SU-DHL-6 (cell line): ENCODE data around the gene CEACAM1.

Experiments used
- H2AFZ ChIP-seq: fragments of 200-600 bp; sonication (generic); 2 replicates; pipeline ENCODE4 v1.6.1; 2014; ENCODE audit warnings: low read depth, mild to moderate bottlenecking, moderate library complexity, mixed read lengths, antibody characterized with exemption, low read length; ENCODE audit not compliant: severe bottlenecking
- H3F3A ChIP-seq: fragments of 200-600 bp; shearing (Covaris generic); 2 replicates; pipeline ENCODE4 v1.6.0; 2016; ENCODE audit warnings: antibody characterized with exemption, mild to moderate bottlenecking; ENCODE audit not compliant: insufficient read depth
- H3K27ac ChIP-seq: fragments of 200-600 bp; sonication (generic); 2 replicates; pipeline ENCODE4 v1.5.1; 2016; ENCODE audit warnings: low read depth, mild to moderate bottlenecking, low read length, moderate library complexity, mixed read lengths
- H3K27me3 ChIP-seq: fragments of 200-600 bp; sonication (generic), shearing (Covaris generic); 2 replicates; pipeline ENCODE4 v1.6.0; 2014; ENCODE audit warnings: mild to moderate bottlenecking, low read length
- H3K36me3 ChIP-seq: fragments of 200-600 bp; sonication (generic); 2 replicates; pipeline ENCODE4 v1.6.1; 2014; ENCODE audit warnings: mild to moderate bottlenecking, low read length, mixed read lengths
- H3K4me2 ChIP-seq: fragments of 300-600, 200-600 bp; shearing (Covaris generic), sonication (generic); 2 replicates; pipeline ENCODE4 v1.6.0; 2014; ENCODE audit warnings: low read length, low read depth, mild to moderate bottlenecking; ENCODE audit not compliant: poor library complexity, severe bottlenecking
- H3K4me3 ChIP-seq: fragments of 200-600 bp; sonication (generic); 2 replicates; pipeline ENCODE4 v1.5.1; 2014; ENCODE audit warnings: antibody characterized with exemption, low read length, mild to moderate bottlenecking, mixed read lengths; ENCODE audit not compliant: insufficient read depth, poor library complexity, severe bottlenecking
- H3K79me2 ChIP-seq: fragments of 200-600 bp; sonication (generic); 2 replicates; pipeline ENCODE4 v1.6.1; 2014; ENCODE audit warnings: mild to moderate bottlenecking, low read length, moderate library complexity; ENCODE audit not compliant: insufficient read depth
- H3K9ac ChIP-seq: fragments of 200-600 bp; sonication (generic); 2 replicates; pipeline ENCODE4 v1.7.0; 2014; ENCODE audit warnings: mild to moderate bottlenecking, low read length
- H3K9me2 ChIP-seq: fragments of 200-600 bp; sonication (generic); replicated peaks from 2 replicates; pipeline ENCODE4 v1.6.1; 2014; ENCODE audit warnings: low read length; ENCODE audit not compliant: insufficient read depth
- H3K9me3 ChIP-seq: fragments of 200-600 bp; sonication (generic); 2 replicates; pipeline ENCODE4 v1.6.1; 2014; ENCODE audit warnings: low read length, mixed read lengths; ENCODE audit not compliant: insufficient read depth
- H4K20me1 ChIP-seq: fragments of 200-600 bp; sonication (generic); 2 replicates; pipeline ENCODE4 v1.6.1; 2014; ENCODE audit warnings: low read depth, mild to moderate bottlenecking, antibody characterized with exemption, low read length, moderate library complexity, mixed read lengths
- EZH2phosphoT487 ChIP-seq: fragments of 200-600 bp; sonication (generic), shearing (Covaris generic); conservative IDR thresholded peaks from 2 replicates; pipeline ENCODE4 v1.6.1; 2018; ENCODE audit warnings: mild to moderate bottlenecking, antibody characterized with exemption, low read length, moderate library complexity, mixed read lengths
- TF ChIP-seq, protein P1 (sequence below): fragments of 200-600 bp; sonication (generic); IDR thresholded peaks from one replicate; pipeline ENCODE4 v1.5.1; 2017; ENCODE audit warnings: antibody characterized with exemption, mild to moderate bottlenecking, low read length, moderate library complexity; ENCODE audit not compliant: insufficient read depth, poor library complexity, severe bottlenecking

Gene CEACAM1

DNA sequence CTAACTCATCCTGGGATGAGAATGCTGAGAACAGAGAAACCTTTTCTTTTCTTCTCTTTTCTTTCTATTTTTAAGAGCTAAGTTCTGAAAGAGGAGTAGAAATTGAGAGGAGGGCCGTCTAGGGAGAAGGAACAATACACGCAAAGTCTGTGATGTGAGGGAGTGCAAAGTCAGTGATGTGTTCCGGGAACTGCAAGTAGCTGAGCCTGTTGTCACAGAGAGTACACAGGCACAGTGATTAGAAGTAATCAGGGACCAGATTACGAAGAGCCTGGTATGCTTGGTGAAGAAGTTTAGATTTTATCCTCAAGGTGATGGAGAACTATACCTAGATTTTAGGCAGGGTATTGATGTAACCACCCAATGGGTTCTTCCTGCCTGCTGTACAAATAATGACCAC lies 53.5 kb downstream of the CEACAM1 start:
- H3K27ac ChIP-seq, result no peak overlapping the region

DNA sequence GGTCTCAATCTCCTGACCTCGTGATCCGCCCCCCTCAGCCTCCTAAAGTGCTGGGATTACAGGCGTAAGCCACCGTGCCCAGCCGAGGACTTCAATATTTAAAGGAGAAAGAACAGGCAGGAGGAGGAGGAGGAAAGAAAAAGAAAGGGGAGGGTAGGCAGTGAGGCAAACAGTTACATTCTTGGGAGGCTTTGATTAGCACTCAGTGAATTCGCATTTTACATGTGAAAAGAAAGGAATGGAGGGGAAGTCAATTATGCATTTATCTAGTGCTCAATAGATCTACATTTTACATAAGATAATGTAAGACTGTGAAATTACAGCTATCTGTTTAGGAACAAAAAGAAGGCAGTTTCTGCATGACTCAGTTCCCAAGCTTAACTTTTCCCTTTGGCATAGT lies 54.6 kb downstream of the CEACAM1 start:
- no peaks in the 10 kb centered on the region for H3K79me2 ChIP-seq
- no peaks in the 10 kb centered on the region for H3K9me3 ChIP-seq
- H3K4me3 ChIP-seq, result no peak overlapping the region
- H3K36me3 ChIP-seq, result no peaks in the 10 kb centered on the region
- no peaks in the 10 kb centered on the region for H3K27me3 ChIP-seq
- no peak overlapping the region for H3K27ac ChIP-seq
- no peak overlapping the region for H2AFZ ChIP-seq
- H4K20me1 ChIP-seq, result no peaks in the 10 kb centered on the region
- H3K9me2 ChIP-seq, result no peaks in the 10 kb centered on the region
- no peak overlapping the region for H3K4me2 ChIP-seq
- TF ChIP-seq, protein P1, sequence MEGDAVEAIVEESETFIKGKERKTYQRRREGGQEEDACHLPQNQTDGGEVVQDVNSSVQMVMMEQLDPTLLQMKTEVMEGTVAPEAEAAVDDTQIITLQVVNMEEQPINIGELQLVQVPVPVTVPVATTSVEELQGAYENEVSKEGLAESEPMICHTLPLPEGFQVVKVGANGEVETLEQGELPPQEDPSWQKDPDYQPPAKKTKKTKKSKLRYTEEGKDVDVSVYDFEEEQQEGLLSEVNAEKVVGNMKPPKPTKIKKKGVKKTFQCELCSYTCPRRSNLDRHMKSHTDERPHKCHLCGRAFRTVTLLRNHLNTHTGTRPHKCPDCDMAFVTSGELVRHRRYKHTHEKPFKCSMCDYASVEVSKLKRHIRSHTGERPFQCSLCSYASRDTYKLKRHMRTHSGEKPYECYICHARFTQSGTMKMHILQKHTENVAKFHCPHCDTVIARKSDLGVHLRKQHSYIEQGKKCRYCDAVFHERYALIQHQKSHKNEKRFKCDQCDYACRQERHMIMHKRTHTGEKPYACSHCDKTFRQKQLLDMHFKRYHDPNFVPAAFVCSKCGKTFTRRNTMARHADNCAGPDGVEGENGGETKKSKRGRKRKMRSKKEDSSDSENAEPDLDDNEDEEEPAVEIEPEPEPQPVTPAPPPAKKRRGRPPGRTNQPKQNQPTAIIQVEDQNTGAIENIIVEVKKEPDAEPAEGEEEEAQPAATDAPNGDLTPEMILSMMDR, result no peak
- no peak for TF ChIP-seq EZH2phosphoT487
- H3F3A ChIP-seq, result 0 out of 2 replicates have a peak, but pooled peaks cover 14% of the 10 kb centered on the region
- H3K9ac ChIP-seq, result no peak overlapping the region

More for the DNA sequence above, 53.5 kb downstream of the CEACAM1 start:
- TF ChIP-seq, protein P1, result no peak
- no peak for TF ChIP-seq EZH2phosphoT487
- H3K9me2 ChIP-seq, result no peaks in the 10 kb centered on the region
- no peaks in the 10 kb centered on the region for H4K20me1 ChIP-seq
- no peaks in the 10 kb centered on the region for H3K27me3 ChIP-seq
- no peaks in the 10 kb centered on the region for H3K9me3 ChIP-seq
- H3K9ac ChIP-seq, result no peak overlapping the region
- H3K4me2 ChIP-seq, result no peak overlapping the region
- no peak overlapping the region for H2AFZ ChIP-seq
- H3F3A ChIP-seq, result 0 out of 2 replicates have a peak, but pooled peaks cover 7% of the 10 kb centered on the region
- H3K79me2 ChIP-seq, result no peaks in the 10 kb centered on the region
- H3K36me3 ChIP-seq, result no peaks in the 10 kb centered on the region
- no peak overlapping the region for H3K4me3 ChIP-seq

DNA sequence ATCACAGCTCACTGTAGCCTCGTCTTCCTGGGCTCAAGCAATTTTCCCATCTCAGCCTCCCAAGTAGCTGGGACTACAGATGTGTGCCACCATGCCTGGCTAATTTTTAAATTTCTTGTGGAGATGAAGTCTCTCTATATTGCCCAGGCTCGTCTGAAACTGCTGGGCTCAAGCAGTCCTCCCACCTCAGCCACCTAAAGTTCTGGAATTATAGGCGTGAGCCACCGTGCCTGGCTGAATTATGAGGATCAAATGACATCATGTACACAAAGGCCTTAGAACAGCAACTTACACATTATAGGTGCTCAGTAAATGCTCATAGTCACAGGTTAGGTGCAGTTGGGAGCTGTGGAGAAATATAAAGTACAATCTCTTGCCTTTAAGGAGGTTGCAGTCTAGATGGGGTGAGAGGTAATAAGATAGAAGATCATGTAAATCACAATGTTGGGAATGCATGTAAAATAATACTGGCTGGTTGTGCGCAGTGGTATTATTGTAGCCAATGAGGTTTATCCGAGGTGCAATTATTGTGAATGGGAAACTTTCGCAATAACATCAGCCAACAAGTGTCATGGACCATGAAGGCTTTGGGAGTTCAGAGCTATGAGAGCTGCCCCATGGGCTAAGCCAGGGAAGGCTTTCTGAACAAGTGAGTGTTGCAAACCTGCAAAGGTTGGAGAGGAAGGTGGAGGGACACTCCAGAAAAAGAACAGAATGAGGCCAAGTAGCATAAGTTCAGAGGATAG lies 55.7 kb downstream of the CEACAM1 start:
- no peaks in the 10 kb centered on the region for H4K20me1 ChIP-seq
- no peak overlapping the region for H3K9ac ChIP-seq
- no peaks in the 10 kb centered on the region for H3K9me2 ChIP-seq
- no peaks in the 10 kb centered on the region for H3K79me2 ChIP-seq
- H3K4me2 ChIP-seq, result no peak overlapping the region
- H3K36me3 ChIP-seq, result no peaks in the 10 kb centered on the region
- no peak for TF ChIP-seq EZH2phosphoT487
- TF ChIP-seq, protein P1, result no peak
- H3K4me3 ChIP-seq, result no peak overlapping the region
- H3K27me3 ChIP-seq, result no peaks in the 10 kb centered on the region
- no peaks in the 10 kb centered on the region for H3K9me3 ChIP-seq
- no peak overlapping the region for H3K27ac ChIP-seq
- H3F3A ChIP-seq, result 0 out of 2 replicates have a peak, but pooled peaks cover 14% of the 10 kb centered on the region
- H2AFZ ChIP-seq, result no peak overlapping the region
